ENCODE data around the gene SKAP1. TPM values are rescaled to one million over a fixed set of nuclear protein-coding genes. Genes with fewer than 3 reads are reported as not detected.
"Not testable (repeated sequence)": the region's sequence is repeated elsewhere in the genome, so short reads cannot be mapped to it uniquely, and the experiment has no call there.

Gene SKAP1
- total RNA-seq, 1 donor from 2014 or later = 0.49 TPM

DNA sequence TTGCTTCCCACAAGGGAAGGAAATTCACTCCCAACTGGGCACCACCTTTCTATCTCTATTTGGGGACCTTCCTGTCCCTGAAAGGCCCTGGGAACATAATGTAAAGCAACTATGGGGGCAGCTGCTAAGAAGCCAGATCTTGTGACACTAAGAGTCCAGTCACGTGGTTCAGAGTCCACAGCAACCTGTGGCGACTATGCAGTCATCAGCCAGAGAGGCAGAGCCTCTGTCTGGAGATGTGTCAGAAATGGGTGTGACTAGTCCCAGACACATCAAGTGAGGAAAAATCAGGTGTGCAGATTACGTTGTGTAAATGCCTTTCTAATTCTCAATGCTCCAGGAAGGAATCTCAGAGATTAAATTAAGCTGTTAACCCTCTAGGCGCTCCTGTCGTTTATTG, 26.6 kb upstream of the SKAP1 start:
- H3K27ac Mint-ChIP-seq (ENCODE audit: unreplicated experiment) = no peak overlapping the region
- DNase-seq (ENCODE audit: low read depth, low spot score) = no peak
- peaks cover 9% of the 10 kb centered on the region for H3K4me1 Mint-ChIP-seq
- no peak for TF ChIP-seq CTCF (conservative IDR thresholded peaks at IDR 0.05)
- H3K36me3 Mint-ChIP-seq (ENCODE audit: low read depth) = no peaks in the 10 kb centered on the region
- peaks cover 2% of the 10 kb centered on the region for H3K9me3 Mint-ChIP-seq
- H3K4me3 Mint-ChIP-seq = no peak overlapping the region
- H3K27me3 Mint-ChIP-seq (ENCODE audit: low read depth) = peaks cover 93% of the 10 kb centered on the region

GRCh38 chr17:48455791-48456190, 25.8 kb upstream of the SKAP1 start:
- H3K4me3 Mint-ChIP-seq = no peak overlapping the region
- H3K27me3 Mint-ChIP-seq (ENCODE audit: low read depth) = peaks cover 94% of the 10 kb centered on the region
- no peak for DNase-seq (ENCODE audit: low read depth, low spot score)
- peaks cover 2% of the 10 kb centered on the region for H3K9me3 Mint-ChIP-seq
- H3K4me1 Mint-ChIP-seq = peaks cover 9% of the 10 kb centered on the region
- H3K27ac Mint-ChIP-seq (ENCODE audit: unreplicated experiment) = no peak overlapping the region
- H3K36me3 Mint-ChIP-seq (ENCODE audit: low read depth) = no peaks in the 10 kb centered on the region
- TF ChIP-seq CTCF (conservative IDR thresholded peaks at IDR 0.05) = no peak

DNA sequence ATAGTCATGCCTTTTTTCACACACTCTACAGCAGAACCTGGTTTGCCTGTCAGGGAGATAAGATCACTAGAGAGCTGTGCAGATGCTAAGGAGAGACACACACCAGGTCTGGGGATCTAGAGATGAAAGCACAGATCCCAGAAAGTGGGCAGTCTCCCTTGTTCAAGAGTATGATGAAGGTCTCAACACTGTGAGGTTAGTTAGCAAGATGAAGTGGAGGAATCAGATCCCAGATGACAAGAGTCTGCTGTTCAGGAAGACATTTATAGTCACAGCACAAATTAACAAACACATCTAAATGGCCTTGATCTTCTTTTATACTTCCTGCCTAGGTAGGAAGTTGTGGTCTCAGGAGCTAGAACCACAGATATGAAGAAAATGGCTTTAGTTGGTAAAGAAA, 23.4 kb upstream of the SKAP1 start:
- no peaks in the 10 kb centered on the region for H3K36me3 Mint-ChIP-seq (ENCODE audit: low read depth)
- no peak for DNase-seq (ENCODE audit: low read depth, low spot score)

GRCh38 chr17:48451489-48451888, 21.5 kb upstream of the SKAP1 start:
- Mint-ChIP-seq H3K27me3 (ENCODE audit: low read depth) (peaks cover 88% of the 10 kb centered on the region), H3K36me3 (ENCODE audit: low read depth) (no peaks in the 10 kb centered on the region)
- no peak for TF ChIP-seq CTCF (conservative IDR thresholded peaks at IDR 0.05)

More for the DNA sequence above, 23.4 kb upstream of the SKAP1 start:
- Mint-ChIP-seq H3K27ac (ENCODE audit: unreplicated experiment) (no peak overlapping the region), H3K27me3 (ENCODE audit: low read depth) (peaks cover 93% of the 10 kb centered on the region), H3K4me1 (peaks cover 9% of the 10 kb centered on the region), H3K4me3 (no peak overlapping the region), H3K9me3 (peaks cover 2% of the 10 kb centered on the region)
- no peak for TF ChIP-seq CTCF (conservative IDR thresholded peaks at IDR 0.05)

DNA sequence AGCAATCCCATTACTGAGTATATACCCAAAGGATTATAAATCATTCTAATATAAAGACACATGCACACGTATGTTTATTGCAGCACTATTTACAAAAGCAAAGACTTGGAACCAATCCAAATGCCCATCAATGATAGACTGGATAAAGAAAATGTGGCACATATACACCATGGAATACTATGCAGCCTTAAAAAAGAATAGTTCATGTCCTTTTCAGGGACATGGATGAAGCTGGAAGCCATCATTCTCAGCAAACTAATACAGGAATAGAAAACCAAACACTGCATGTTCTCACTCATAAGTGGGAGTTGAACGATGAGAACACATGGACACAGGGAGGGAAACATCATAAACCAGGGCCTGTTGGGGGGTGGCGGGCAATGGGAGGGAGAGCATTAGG, 19.3 kb upstream of the SKAP1 start:
- H3K27ac Mint-ChIP-seq (ENCODE audit: unreplicated experiment) = not testable (repeated sequence)

More at GRCh38 chr17:48451489-48451888, 21.5 kb upstream of the SKAP1 start:
- H3K4me1 Mint-ChIP-seq = no peaks in the 10 kb centered on the region
- peaks cover 2% of the 10 kb centered on the region for H3K9me3 Mint-ChIP-seq
- H3K27ac Mint-ChIP-seq (ENCODE audit: unreplicated experiment) = no peak overlapping the region
- DNase-seq (ENCODE audit: low read depth, low spot score) = no peak
- H3K4me3 Mint-ChIP-seq = no peak overlapping the region

GRCh38 chr17:48445248-48445620, 15.2 kb upstream of the SKAP1 start:
- no peak for DNase-seq (ENCODE audit: low read depth, low spot score)
- Mint-ChIP-seq H3K27ac (ENCODE audit: unreplicated experiment) (no peak overlapping the region), H3K27me3 (ENCODE audit: low read depth) (peaks cover 76% of the 10 kb centered on the region), H3K4me1 (peaks cover under 1% of the 10 kb centered on the region), H3K9me3 (no peaks in the 10 kb centered on the region), H3K36me3 (ENCODE audit: low read depth) (no peaks in the 10 kb centered on the region), H3K4me3 (no peak overlapping the region)
- TF ChIP-seq CTCF (conservative IDR thresholded peaks at IDR 0.05) = no peak

More for the DNA sequence above, 19.3 kb upstream of the SKAP1 start:
- not testable (repeated sequence) for H3K4me1 Mint-ChIP-seq; H3K4me3 Mint-ChIP-seq; DNase-seq (ENCODE audit: low read depth, low spot score); H3K36me3 Mint-ChIP-seq (ENCODE audit: low read depth); H3K9me3 Mint-ChIP-seq
- peaks cover 87% of the 10 kb centered on the region for H3K27me3 Mint-ChIP-seq (ENCODE audit: low read depth)

Measured in neural crest cell (in vitro differentiated cells).